ENCODE results near the gene PPID. TPM values are rescaled to one million over a fixed set of nuclear protein-coding genes. Genes with fewer than 3 reads are reported as not detected.
"Not testable (repeated sequence)": the region's sequence is repeated elsewhere in the genome, so short reads cannot be mapped to it uniquely, and the experiment has no call there.

The PPID gene
- total and polyA plus RNA-seq, 2 donors (not counting 1 experiment from before 2014, with no cell fraction given), result 9.4 to 23.7 TPM

DNA sequence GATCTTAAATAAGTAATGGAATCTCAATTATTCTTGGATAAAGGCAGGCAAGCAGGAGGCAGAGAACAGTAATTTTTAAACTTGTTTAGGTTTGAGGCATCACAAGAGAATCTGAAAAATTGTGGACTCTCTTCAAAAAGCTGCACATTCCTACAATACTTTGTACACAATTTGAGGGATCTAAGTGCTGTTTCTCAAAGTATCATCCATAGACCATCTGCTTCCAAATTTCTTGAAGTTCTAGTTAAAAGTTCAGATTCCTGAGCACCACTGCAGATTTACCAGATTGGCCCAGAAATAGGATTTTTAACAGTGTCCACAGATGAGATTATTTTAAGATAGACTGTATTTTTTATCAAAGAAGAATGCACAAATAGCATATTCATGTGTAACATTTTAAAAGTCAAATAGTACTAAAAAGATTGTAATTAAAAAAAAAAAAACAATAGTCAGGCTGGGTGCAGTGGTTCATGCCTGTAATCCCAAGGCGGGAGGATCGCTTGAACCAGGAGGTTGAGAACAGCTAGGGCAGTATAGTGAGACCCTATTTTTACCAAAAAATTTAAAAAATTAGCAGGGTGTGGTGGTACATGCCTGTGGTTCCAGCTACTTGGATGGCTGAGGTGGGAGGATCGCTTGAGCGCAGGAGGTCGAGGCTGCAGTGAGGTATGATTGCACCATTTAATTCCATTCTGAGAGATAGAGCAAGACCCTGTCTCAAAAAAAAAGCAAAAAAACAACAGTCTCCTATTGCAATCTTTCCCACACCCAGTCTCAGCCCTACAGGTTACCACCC lies 31.4 kb upstream of the PPID start:
- ATAC-seq (ENCODE audit: low read depth) (no peak), DNase-seq (no peak)
- POLR2A ChIA-PET, result no interaction called here
- H3K4me3 Mint-ChIP-seq, result no peak overlapping the region
- peaks cover 44% of the 10 kb centered on the region for H3K27me3 Mint-ChIP-seq
- H3K9me3 Mint-ChIP-seq (ENCODE audit: insufficient read depth), result no peaks in the 10 kb centered on the region
- Histone ChIP-seq H3K79me2 (ENCODE audit: control insufficient read depth, insufficient read depth, low read length) (no peaks in the 10 kb centered on the region), H3K4me2 (replicated peaks; ENCODE audit: low read depth, low read length, poor library complexity, severe bottlenecking) (no peak overlapping the region), H3K36me3 (replicated peaks in 1 of 2; ENCODE audit: control extremely low read depth in 1 of 2, control insufficient read depth in 1 of 2, extremely low read depth in 1 of 2, insufficient read depth in 2 of 2, low read length in 1 of 2) (no peaks in the 10 kb centered on the region), H3K27ac (ENCODE audit: low read length in 2 of 2) (no peak overlapping the region), H4K20me1 (ENCODE audit: control insufficient read depth, insufficient read depth, low read length, poor library complexity, severe bottlenecking) (no peaks in the 10 kb centered on the region), H2AFZ (ENCODE audit: insufficient read depth, low read depth, low read length, poor library complexity, severe bottlenecking) (no peak overlapping the region), H3K4me3 (ENCODE audit: control extremely low read depth in 1 of 5, extremely low read depth in 1 of 5, insufficient read depth in 1 of 5, low read depth in 2 of 5, low read length in 4 of 5) (no peak overlapping the region), H3K9ac (ENCODE audit: low read length) (no peak overlapping the region), H3K4me1 (ENCODE audit: control insufficient read depth in 2 of 2, insufficient read depth in 2 of 2, low read length in 2 of 2) (no peaks in the 10 kb centered on the region), H3K9me3 (ENCODE audit: control extremely low read depth in 1 of 3, control insufficient read depth in 2 of 3, insufficient read depth in 1 of 3, low read length in 2 of 3) (peaks cover 5 to 22% (median 6%) of the 10 kb centered on the region in 3 donors), H3K27me3 (replicated peaks in 1 of 4; ENCODE audit: control extremely low read depth in 1 of 4, control insufficient read depth in 3 of 4, insufficient read depth in 4 of 4, low read length in 3 of 4) (peaks cover 0 to 18% (median 13%) of the 10 kb centered on the region in 4 experiments)
- no peak overlapping the region for H3K27ac Mint-ChIP-seq
- CTCF ChIA-PET, result no interaction called here
- TF ChIP-seq, protein P1, sequence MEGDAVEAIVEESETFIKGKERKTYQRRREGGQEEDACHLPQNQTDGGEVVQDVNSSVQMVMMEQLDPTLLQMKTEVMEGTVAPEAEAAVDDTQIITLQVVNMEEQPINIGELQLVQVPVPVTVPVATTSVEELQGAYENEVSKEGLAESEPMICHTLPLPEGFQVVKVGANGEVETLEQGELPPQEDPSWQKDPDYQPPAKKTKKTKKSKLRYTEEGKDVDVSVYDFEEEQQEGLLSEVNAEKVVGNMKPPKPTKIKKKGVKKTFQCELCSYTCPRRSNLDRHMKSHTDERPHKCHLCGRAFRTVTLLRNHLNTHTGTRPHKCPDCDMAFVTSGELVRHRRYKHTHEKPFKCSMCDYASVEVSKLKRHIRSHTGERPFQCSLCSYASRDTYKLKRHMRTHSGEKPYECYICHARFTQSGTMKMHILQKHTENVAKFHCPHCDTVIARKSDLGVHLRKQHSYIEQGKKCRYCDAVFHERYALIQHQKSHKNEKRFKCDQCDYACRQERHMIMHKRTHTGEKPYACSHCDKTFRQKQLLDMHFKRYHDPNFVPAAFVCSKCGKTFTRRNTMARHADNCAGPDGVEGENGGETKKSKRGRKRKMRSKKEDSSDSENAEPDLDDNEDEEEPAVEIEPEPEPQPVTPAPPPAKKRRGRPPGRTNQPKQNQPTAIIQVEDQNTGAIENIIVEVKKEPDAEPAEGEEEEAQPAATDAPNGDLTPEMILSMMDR (IDR thresholded peaks at IDR 0.05), result no peak
- TF ChIP-seq EZH2 (IDR thresholded peaks at IDR 0.05; ENCODE audit: borderline replicate concordance, insufficient read depth, low read depth, low read length, poor library complexity, severe bottlenecking), result no peak
- intact Hi-C loops (cut with micrococcal nuclease), result loop anchor here (1.0 kb wide), 1 partner anchor 17 kb away; no protein-coding TSS in a partner anchor
- no CpG with 5 or more reads among the region's 5 CpGs for WGBS (ENCODE audit: insufficient coverage)
- H3K4me1 Mint-ChIP-seq, result no peaks in the 10 kb centered on the region

DNA sequence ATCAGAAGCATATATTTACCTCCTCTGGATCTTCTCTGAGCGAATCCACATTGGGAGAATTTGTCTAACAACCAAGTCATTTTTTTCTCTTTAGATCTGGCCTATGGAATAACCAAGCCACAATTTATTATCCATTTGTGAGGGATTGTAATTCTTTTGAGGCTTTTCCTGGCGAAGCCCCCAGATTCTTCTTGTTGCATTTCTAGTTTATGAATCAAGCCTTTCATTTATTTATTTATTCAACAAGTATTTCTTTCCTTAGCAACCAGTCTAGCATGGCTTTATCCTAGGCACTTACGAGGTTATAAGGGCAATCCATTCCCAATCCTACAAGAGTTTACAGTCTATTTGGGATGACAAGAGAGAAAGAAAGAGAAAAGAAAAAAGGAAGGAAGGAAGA lies 27.2 kb upstream of the PPID start:
- H3K27ac ChIP-seq (ENCODE audit: low read length in 2 of 2), result no peak overlapping the region
- POLR2A ChIA-PET, result no interaction called here
- TF ChIP-seq, protein P1 (IDR thresholded peaks at IDR 0.05), result no peak
- TF ChIP-seq EZH2 (IDR thresholded peaks at IDR 0.05; ENCODE audit: borderline replicate concordance, insufficient read depth, low read depth, low read length, poor library complexity, severe bottlenecking), result no peak
- Mint-ChIP-seq H3K27ac (no peak overlapping the region), H3K9me3 (ENCODE audit: insufficient read depth) (no peaks in the 10 kb centered on the region), H3K4me3 (no peak overlapping the region), H3K27me3 (peaks cover 28% of the 10 kb centered on the region), H3K4me1 (no peaks in the 10 kb centered on the region)
- no peaks in the 10 kb centered on the region for H4K20me1 ChIP-seq (ENCODE audit: control insufficient read depth, insufficient read depth, low read length, poor library complexity, severe bottlenecking)
- H3K4me1 ChIP-seq (ENCODE audit: control insufficient read depth in 2 of 2, insufficient read depth in 2 of 2, low read length in 2 of 2), result no peaks in the 10 kb centered on the region
- intact Hi-C loops (cut with micrococcal nuclease), result no loop called here
- CTCF ChIA-PET, result no interaction called here
- H3K79me2 ChIP-seq (ENCODE audit: control insufficient read depth, insufficient read depth, low read length), result no peaks in the 10 kb centered on the region
- H3K27me3 ChIP-seq (replicated peaks in 1 of 4; ENCODE audit: control extremely low read depth in 1 of 4, control insufficient read depth in 3 of 4, insufficient read depth in 4 of 4, low read length in 3 of 4), result peaks cover 0 to 15% (median 7%) of the 10 kb centered on the region in 4 experiments
- ATAC-seq (ENCODE audit: low read depth), result no peak
- H3K4me2 ChIP-seq (replicated peaks; ENCODE audit: low read depth, low read length, poor library complexity, severe bottlenecking), result no peak overlapping the region
- no peak overlapping the region for H2AFZ ChIP-seq (ENCODE audit: insufficient read depth, low read depth, low read length, poor library complexity, severe bottlenecking)
- no peak overlapping the region for H3K4me3 ChIP-seq (ENCODE audit: control extremely low read depth in 1 of 5, extremely low read depth in 1 of 5, insufficient read depth in 1 of 5, low read depth in 2 of 5, low read length in 4 of 5)
- no peak overlapping the region for H3K9ac ChIP-seq (ENCODE audit: low read length)
- no peak for DNase-seq
- no peaks in the 10 kb centered on the region for H3K36me3 ChIP-seq (replicated peaks in 1 of 2; ENCODE audit: control extremely low read depth in 1 of 2, control insufficient read depth in 1 of 2, extremely low read depth in 1 of 2, insufficient read depth in 2 of 2, low read length in 1 of 2)
- peaks cover 0 to 11% (median 0%) of the 10 kb centered on the region in 3 donors for H3K9me3 ChIP-seq (ENCODE audit: control extremely low read depth in 1 of 3, control insufficient read depth in 2 of 3, insufficient read depth in 1 of 3, low read length in 2 of 3)
- WGBS (ENCODE audit: insufficient coverage), result no CpG with 5 or more reads among the region's 3 CpGs

DNA sequence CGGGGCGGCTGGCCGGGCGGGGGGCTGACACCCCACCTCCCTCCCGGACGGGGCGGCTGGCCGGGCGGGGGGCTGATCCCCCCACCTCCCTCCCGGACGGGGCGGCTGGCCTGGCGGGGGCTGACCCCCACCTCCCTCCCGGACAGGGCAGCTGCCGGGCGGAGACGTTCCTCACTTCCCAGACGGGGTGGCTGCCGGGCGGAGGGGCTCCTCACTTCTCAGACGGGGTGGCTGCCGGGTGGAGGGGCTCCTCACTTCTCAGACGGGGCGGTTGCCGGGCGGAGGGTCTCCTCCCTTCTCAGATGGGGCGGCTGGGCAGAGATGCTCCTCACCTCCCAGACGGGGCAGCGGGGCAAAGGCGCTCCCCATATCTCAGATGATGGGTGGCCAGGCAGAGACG lies 23.3 kb upstream of the PPID start:
- H3K4me3 ChIP-seq (ENCODE audit: control extremely low read depth in 1 of 5, extremely low read depth in 1 of 5, insufficient read depth in 1 of 5, low read depth in 2 of 5, low read length in 4 of 5); ATAC-seq (ENCODE audit: low read depth); H3K36me3 ChIP-seq (replicated peaks in 1 of 2; ENCODE audit: control extremely low read depth in 1 of 2, control insufficient read depth in 1 of 2, extremely low read depth in 1 of 2, insufficient read depth in 2 of 2, low read length in 1 of 2); H3K4me3 Mint-ChIP-seq; H3K79me2 ChIP-seq (ENCODE audit: control insufficient read depth, insufficient read depth, low read length); H4K20me1 ChIP-seq (ENCODE audit: control insufficient read depth, insufficient read depth, low read length, poor library complexity, severe bottlenecking); DNase-seq; POLR2A ChIA-PET; CTCF ChIA-PET; H2AFZ ChIP-seq (ENCODE audit: insufficient read depth, low read depth, low read length, poor library complexity, severe bottlenecking); H3K4me1 ChIP-seq (ENCODE audit: control insufficient read depth in 2 of 2, insufficient read depth in 2 of 2, low read length in 2 of 2); H3K9ac ChIP-seq (ENCODE audit: low read length); H3K4me1 Mint-ChIP-seq; H3K9me3 Mint-ChIP-seq (ENCODE audit: insufficient read depth); intact Hi-C loops (cut with micrococcal nuclease); H3K27ac ChIP-seq (ENCODE audit: low read length in 2 of 2); H3K4me2 ChIP-seq (replicated peaks; ENCODE audit: low read depth, low read length, poor library complexity, severe bottlenecking); H3K27ac Mint-ChIP-seq: not testable (repeated sequence)
- Histone ChIP-seq H3K27me3 (replicated peaks in 1 of 4; ENCODE audit: control extremely low read depth in 1 of 4, control insufficient read depth in 3 of 4, insufficient read depth in 4 of 4, low read length in 3 of 4) (peaks cover 0 to 19% (median 6%) of the 10 kb centered on the region in 4 experiments), H3K9me3 (ENCODE audit: control extremely low read depth in 1 of 3, control insufficient read depth in 2 of 3, insufficient read depth in 1 of 3, low read length in 2 of 3) (peaks cover 0 to 11% (median 4%) of the 10 kb centered on the region in 3 donors)
- WGBS (ENCODE audit: insufficient coverage), result 98% methylated on average over 17 of the region's 31 CpGs
- peaks cover 21% of the 10 kb centered on the region for H3K27me3 Mint-ChIP-seq

Data from B cell (primary cell).